Measurements from ENCODE around the gene DLGAP4.

- TF ChIP-seq CTCF (IDR thresholded peaks at IDR 0.05): no peak
- no peak for TF ChIP-seq POLR2A (IDR thresholded peaks at IDR 0.05)
Measured at GRCh38 chr20:36526521-36527011, 220.4 kb downstream of the DLGAP4 start.
